ENCODE measurements around the gene GLRA3. TPM values are rescaled to one million over a fixed set of nuclear protein-coding genes. Genes with fewer than 3 reads are reported as not detected.
"Not testable (repeated sequence)": the region's sequence is repeated elsewhere in the genome, so short reads cannot be mapped to it uniquely, and the experiment has no call there.

Gene GLRA3
- total RNA-seq, 1 donor = under 0.01 TPM

- DNase-seq (ENCODE audit: low read depth in 2 of 3, low spot score in 2 of 3) = no peak
These were observed 111.9 kb downstream of the GLRA3 start for GRCh38 chr4:174716986-174717770.

- DNase-seq (ENCODE audit: low read depth in 2 of 3, low spot score in 2 of 3) = peak in 2 of 3 donors; percentile 24 to 47
These were observed 114.4 kb downstream of the GLRA3 start for GRCh38 chr4:174714393-174715211.

GRCh38 chr4:174713821-174714220 lies 115.2 kb downstream of the GLRA3 start:
- DNase-seq (ENCODE audit: low read depth in 2 of 3, low spot score in 2 of 3) = no peak

- no peak for DNase-seq (ENCODE audit: low read depth in 2 of 3, low spot score in 2 of 3)
These were observed 115.9 kb downstream of the GLRA3 start for GRCh38 chr4:174713181-174713580.

GRCh38 chr4:174709526-174709925 lies 119.5 kb downstream of the GLRA3 start:
- DNase-seq (ENCODE audit: low read depth in 2 of 3, low spot score in 2 of 3) = no peak

- no peak for DNase-seq (ENCODE audit: low read depth in 2 of 3, low spot score in 2 of 3)
These were observed 120.7 kb downstream of the GLRA3 start for GRCh38 chr4:174708381-174708780.

- DNase-seq (ENCODE audit: low read depth in 2 of 3, low spot score in 2 of 3) = no peak
These were observed 121.1 kb downstream of the GLRA3 start for GRCh38 chr4:174707902-174708301.

- DNase-seq (ENCODE audit: low read depth in 2 of 3, low spot score in 2 of 3) = no peak
These were observed 121.9 kb downstream of the GLRA3 start for GRCh38 chr4:174707051-174707676.

GRCh38 chr4:174702979-174703478 lies 126.0 kb downstream of the GLRA3 start:
- no peak for DNase-seq (ENCODE audit: low read depth in 2 of 3, low spot score in 2 of 3)

- DNase-seq (ENCODE audit: low read depth in 2 of 3, low spot score in 2 of 3) = no peak
These were observed 129.4 kb downstream of the GLRA3 start for GRCh38 chr4:174699654-174700053.

GRCh38 chr4:174697896-174698295 lies 131.2 kb downstream of the GLRA3 start:
- DNase-seq (ENCODE audit: low read depth in 2 of 3, low spot score in 2 of 3) = no peak

GRCh38 chr4:174697202-174697601 lies 131.8 kb downstream of the GLRA3 start:
- peak in 1 of 3 donors; percentile 7 for DNase-seq (ENCODE audit: low read depth in 2 of 3, low spot score in 2 of 3)

- no peak for DNase-seq (ENCODE audit: low read depth in 2 of 3, low spot score in 2 of 3)
These were observed 132.4 kb downstream of the GLRA3 start for GRCh38 chr4:174696657-174697056.

GRCh38 chr4:174691876-174692275 lies 137.2 kb downstream of the GLRA3 start:
- DNase-seq (ENCODE audit: low read depth in 2 of 3, low spot score in 2 of 3) = not testable (repeated sequence)

GRCh38 chr4:174690665-174691064 lies 138.4 kb downstream of the GLRA3 start:
- DNase-seq (ENCODE audit: low read depth in 2 of 3, low spot score in 2 of 3) = no peak

GRCh38 chr4:174689618-174690017 lies 139.4 kb downstream of the GLRA3 start:
- DNase-seq (ENCODE audit: low read depth in 2 of 3, low spot score in 2 of 3) = no peak

GRCh38 chr4:174686826-174687225 lies 142.2 kb downstream of the GLRA3 start:
- DNase-seq (ENCODE audit: low read depth in 2 of 3, low spot score in 2 of 3) = no peak

- DNase-seq (ENCODE audit: low read depth in 2 of 3, low spot score in 2 of 3) = no peak
These were observed 147.2 kb downstream of the GLRA3 start for GRCh38 chr4:174681723-174682300.

- DNase-seq (ENCODE audit: low read depth in 2 of 3, low spot score in 2 of 3) = no peak
These were observed 154.7 kb downstream of the GLRA3 start for GRCh38 chr4:174674305-174674840.

GRCh38 chr4:174673865-174674264 lies 155.2 kb downstream of the GLRA3 start:
- DNase-seq (ENCODE audit: low read depth in 2 of 3, low spot score in 2 of 3) = no peak

- no peak for DNase-seq (ENCODE audit: low read depth in 2 of 3, low spot score in 2 of 3)
These were observed 156.8 kb downstream of the GLRA3 start for GRCh38 chr4:174672276-174672675.

Data from hematopoietic multipotent progenitor cell (in vitro differentiated cells).